Naive B cell (primary cell): ENCODE data around the gene RSPH10B2. TPM values are rescaled to one million over a fixed set of nuclear protein-coding genes. Genes with fewer than 3 reads are reported as not detected.
"Not testable (repeated sequence)": the region's sequence is repeated elsewhere in the genome, so short reads cannot be mapped to it uniquely, and the experiment has no call there.

Experiments used
- ATAC-seq, 2 donors: fragments of 150-1000 bp; cut with Tn5 transposase; 2 replicates each; pipeline ENCODE4 v1.10.0; 2021; ENCODE audit warnings: low read depth in 2 of 2, mild to moderate bottlenecking in 2 of 2, moderate library complexity in 2 of 2
- DNase-seq: peaks from one replicate; pipeline ENCODE4 v3.0.0; 2022
- H3K27ac Mint-ChIP-seq, 6 donors: one replicate each; pipeline ENCODE4 v1.8.0; 2020 to 2022; ENCODE audit warnings: mild to moderate bottlenecking in 6 of 6, mixed read lengths in 6 of 6, moderate library complexity in 5 of 6, inconsistent platforms in 2 of 6
- H3K27me3 Mint-ChIP-seq, 3 donors: one replicate each; pipeline ENCODE4 v1.8.0; 2021 to 2022; ENCODE audit warnings: mixed read lengths in 3 of 3, mild to moderate bottlenecking in 1 of 3
- H3K36me3 Mint-ChIP-seq, 2 donors: one replicate each; pipeline ENCODE4 v1.8.0; 2020 to 2022; ENCODE audit warnings: mixed read lengths in 2 of 2, inconsistent platforms in 1 of 2, mild to moderate bottlenecking in 1 of 2
- H3K4me1 Mint-ChIP-seq, 3 donors: one replicate each; pipeline ENCODE4 v1.8.0; 2020 to 2022; ENCODE audit warnings: mixed read lengths in 3 of 3, inconsistent platforms in 1 of 3, mild to moderate bottlenecking in 1 of 3, moderate library complexity in 1 of 3
- H3K4me3 Mint-ChIP-seq, 8 donors: one replicate each; pipeline ENCODE4 v1.8.0; 2020 to 2022; ENCODE audit warnings: mild to moderate bottlenecking in 8 of 8, mixed read lengths in 8 of 8, moderate library complexity in 8 of 8, inconsistent platforms in 2 of 8
- H3K9me3 Mint-ChIP-seq, 7 donors: one replicate each; pipeline ENCODE4 v1.8.0; 2020 to 2022; ENCODE audit warnings: mixed read lengths in 7 of 7, mild to moderate bottlenecking in 5 of 7, inconsistent platforms in 2 of 7, moderate library complexity in 1 of 7
- polyA plus RNA-seq, 6 donors: library from polyadenylated mRNA; unstranded; fragments of 300-500 nt; fragmentation: Illumina TruSeq; gene quantifications; one replicate each; pipeline ENCODE4 v1.2.3, GENCODE V29; 2021; ENCODE audit warnings: low read depth in 6 of 6

Gene RSPH10B2
- polyA plus RNA-seq, result under 1 TPM in 1 of 6 donors, not detected in 5; 0.08 TPM

DNA sequence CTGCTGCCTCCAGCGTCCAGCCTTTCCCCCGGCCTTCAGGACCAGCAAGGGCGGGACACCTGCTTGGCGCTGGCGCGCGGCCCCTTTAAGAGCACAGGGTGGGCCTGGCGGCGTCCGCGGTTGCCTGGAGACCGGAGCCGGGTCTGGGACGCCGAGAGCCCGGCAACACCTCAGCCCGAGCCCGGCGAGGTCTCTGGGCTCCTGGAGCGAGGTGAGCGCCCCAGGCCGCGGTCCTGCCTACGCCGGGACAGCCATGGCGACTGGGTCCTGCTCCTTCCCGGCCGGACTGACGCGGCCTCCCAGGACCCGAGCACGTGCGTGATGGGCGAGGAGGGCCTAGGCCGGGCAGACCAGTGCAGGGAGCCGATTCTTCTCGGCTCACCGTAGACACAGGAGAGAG, at the start of gene RSPH10B2:
Gene RSPH10B2, plus strand, starts transcription at position 140 of the 400 bp plus-strand sequence. CDS start 3,575 bp downstream, outside the sequence.
- not testable (repeated sequence) for H3K27me3 Mint-ChIP-seq, H3K4me1 Mint-ChIP-seq, DNase-seq, H3K36me3 Mint-ChIP-seq, H3K4me3 Mint-ChIP-seq, H3K27ac Mint-ChIP-seq, H3K9me3 Mint-ChIP-seq, ATAC-seq

- DNase-seq, result no peak
- H3K4me3 Mint-ChIP-seq, result peak overlapping the region; percentile 88 to 96 (median 92)
Observed at GRCh38 chr7:6705959-6706665, 47.8 kb upstream of the RSPH10B2 start.

GRCh38 chr7:6706666-6707407, 47.1 kb upstream of the RSPH10B2 start, which contains the start of gene ZNF12:
Gene ZNF12, minus strand, starts transcription at chr7:6706947. Its CDS starts 1,774 bp downstream, at chr7:6705173.
- Mint-ChIP-seq H3K36me3 (peaks cover 13 to 22% of the 10 kb centered on the region in 2 donors), H3K4me1 (peaks cover 36 to 47% (median 47%) of the 10 kb centered on the region in 3 donors), H3K9me3 (peaks cover 0 to 4% (median 0%) of the 10 kb centered on the region in 7 donors), H3K27me3 (peaks cover 0 to 10% (median 0%) of the 10 kb centered on the region in 3 donors), H3K27ac (peak within 1 kb of the TSS; percentile 81 to 95 (median 92)), H3K4me3 (peak within 1 kb of the TSS; percentile 88 to 96 (median 94))
- ATAC-seq, result peak; percentile 88 to 92
- DNase-seq, result peak; percentile 92

More at GRCh38 chr7:6705959-6706665, 47.8 kb upstream of the RSPH10B2 start:
- peak overlapping the region; percentile 69 to 92 (median 90) for H3K27ac Mint-ChIP-seq
- H3K9me3 Mint-ChIP-seq, result peaks cover 0 to 4% (median 0%) of the 10 kb centered on the region in 7 donors
- ATAC-seq, result peak; percentile 19 to 20
- peaks cover 15 to 29% of the 10 kb centered on the region in 2 donors for H3K36me3 Mint-ChIP-seq
- peaks cover 43 to 55% (median 54%) of the 10 kb centered on the region in 3 donors for H3K4me1 Mint-ChIP-seq
- H3K27me3 Mint-ChIP-seq, result peaks cover 0 to 6% (median 0%) of the 10 kb centered on the region in 3 donors

GRCh38 chr7:6708304-6708703, 45.6 kb upstream of the RSPH10B2 start:
- Mint-ChIP-seq H3K27me3 (peaks cover 0 to 10% (median 0%) of the 10 kb centered on the region in 3 donors), H3K4me1 (peaks cover 23 to 36% (median 32%) of the 10 kb centered on the region in 3 donors), H3K27ac (no peak overlapping the region)

GRCh38 chr7:6709808-6710207, 44.1 kb upstream of the RSPH10B2 start:
- no peak for DNase-seq
- Mint-ChIP-seq H3K27ac (no peak overlapping the region), H3K4me3 (no peak overlapping the region), H3K9me3 (no peaks in the 10 kb centered on the region), H3K36me3 (peaks cover 0 to 3% of the 10 kb centered on the region in 2 donors), H3K27me3 (peaks cover 0 to 10% (median 0%) of the 10 kb centered on the region in 3 donors), H3K4me1 (peaks cover 21 to 32% (median 28%) of the 10 kb centered on the region in 3 donors)
- ATAC-seq, result no peak

More at GRCh38 chr7:6708304-6708703, 45.6 kb upstream of the RSPH10B2 start:
- no peak for ATAC-seq
- no peak for DNase-seq
- Mint-ChIP-seq H3K4me3 (peak overlapping the region in 7 of 8 donors; percentile 67 to 96 (median 78)), H3K9me3 (no peaks in the 10 kb centered on the region), H3K36me3 (peaks cover 7 to 11% of the 10 kb centered on the region in 2 donors)

DNA sequence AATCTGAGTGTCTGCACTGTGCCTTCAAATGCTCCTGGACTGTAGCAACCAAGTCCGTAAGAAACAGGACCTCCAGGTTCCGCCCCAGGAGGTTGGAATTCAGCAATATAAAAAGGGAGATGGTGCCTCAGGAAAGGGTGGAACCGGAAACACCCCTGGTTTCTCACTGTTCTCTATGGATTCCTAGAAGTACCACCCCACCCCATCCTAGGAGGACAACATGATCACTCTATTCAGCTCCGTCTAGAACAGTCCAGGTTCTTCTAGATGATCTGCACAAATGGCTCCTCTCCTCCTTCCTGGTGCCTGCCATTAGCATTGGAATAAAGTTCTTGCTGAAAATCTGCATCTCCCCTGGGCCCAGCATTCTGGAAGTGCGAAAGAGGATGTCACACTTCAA, 39.5 kb upstream of the RSPH10B2 start:
- Mint-ChIP-seq H3K4me3 (no peak overlapping the region), H3K27me3 (peaks cover 12 to 32% (median 22%) of the 10 kb centered on the region in 3 donors), H3K4me1 (peaks cover 8 to 17% (median 15%) of the 10 kb centered on the region in 3 donors), H3K36me3 (no peaks in the 10 kb centered on the region), H3K9me3 (no peaks in the 10 kb centered on the region), H3K27ac (no peak overlapping the region)
- DNase-seq (no peak), ATAC-seq (no peak)

GRCh38 chr7:6715898-6716297, 38.0 kb upstream of the RSPH10B2 start:
- not testable (repeated sequence) for H3K27ac Mint-ChIP-seq, H3K36me3 Mint-ChIP-seq, ATAC-seq, DNase-seq, H3K9me3 Mint-ChIP-seq, H3K4me3 Mint-ChIP-seq
- H3K4me1 Mint-ChIP-seq, result peaks cover 8 to 17% (median 15%) of the 10 kb centered on the region in 3 donors
- H3K27me3 Mint-ChIP-seq, result peaks cover 12 to 27% (median 22%) of the 10 kb centered on the region in 3 donors

DNA sequence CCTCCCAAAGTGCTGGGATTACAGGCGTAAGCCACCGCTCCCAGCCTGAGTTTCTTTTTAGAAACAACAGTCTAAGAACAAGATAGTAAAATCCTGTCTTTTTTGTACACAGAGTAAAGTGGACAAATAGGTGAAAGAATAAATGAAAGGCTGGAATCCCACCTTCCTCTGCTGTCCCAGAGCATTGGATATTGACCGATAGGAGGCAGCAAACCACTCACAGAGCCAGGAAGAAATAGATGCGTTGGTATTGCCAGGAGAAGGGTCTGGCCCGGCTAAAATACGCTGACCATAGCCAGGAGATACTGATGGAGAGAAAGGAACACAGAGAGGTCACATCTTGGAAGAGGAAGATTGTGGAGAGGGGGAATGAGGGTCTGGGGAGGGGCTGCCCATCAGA, 35.8 kb upstream of the RSPH10B2 start:
- no peaks in the 10 kb centered on the region for H3K9me3 Mint-ChIP-seq
- no peak overlapping the region for H3K4me3 Mint-ChIP-seq
- H3K4me1 Mint-ChIP-seq, result peaks cover 8 to 19% (median 15%) of the 10 kb centered on the region in 3 donors
- H3K27ac Mint-ChIP-seq, result peak overlapping the region in 2 of 6 donors; percentile 22 to 61
- ATAC-seq (no peak), DNase-seq (no peak)
- H3K36me3 Mint-ChIP-seq, result no peaks in the 10 kb centered on the region
- peaks cover 12 to 22% (median 22%) of the 10 kb centered on the region in 3 donors for H3K27me3 Mint-ChIP-seq

DNA sequence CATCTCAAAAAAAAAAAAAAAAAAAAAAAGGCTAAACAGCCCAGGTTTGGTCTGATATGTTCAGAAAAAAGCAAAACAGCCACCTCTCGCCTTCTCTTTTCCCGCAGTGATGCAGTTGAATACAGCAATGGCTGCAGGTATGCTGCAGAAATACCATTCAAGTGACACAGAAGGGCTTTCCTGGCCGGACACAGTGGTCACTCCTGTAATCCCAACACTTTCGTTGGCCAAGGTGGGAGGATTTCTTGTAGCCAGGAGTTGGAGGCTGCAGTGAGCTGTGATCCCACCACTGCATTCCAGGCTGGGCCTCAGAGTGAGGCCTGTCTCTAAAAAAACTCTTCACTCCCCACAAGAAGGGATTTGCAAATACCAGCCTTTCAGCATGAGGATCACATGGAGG, 29.6 kb upstream of the RSPH10B2 start:
- not testable (repeated sequence) for H3K27ac Mint-ChIP-seq

DNA sequence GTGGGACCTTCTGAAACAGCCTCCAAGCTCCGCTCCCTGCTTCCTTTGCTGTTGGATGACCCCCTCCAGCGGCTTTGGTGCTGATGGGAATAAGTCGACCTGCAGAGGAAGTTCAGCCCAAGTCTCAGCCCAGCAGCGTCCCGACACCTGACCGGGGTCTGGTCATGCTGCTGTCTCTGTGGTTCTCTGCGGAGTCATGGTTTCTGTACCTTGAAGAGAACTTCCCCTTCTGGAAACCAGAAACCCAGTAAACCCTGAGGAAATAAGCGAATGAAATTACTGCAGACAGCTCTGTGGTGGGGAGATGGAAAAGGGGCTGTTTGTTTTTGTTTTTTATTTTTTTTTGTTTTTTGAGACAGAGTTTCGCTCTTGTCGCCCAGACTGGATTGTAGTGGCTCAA, 28.9 kb upstream of the RSPH10B2 start:
- H3K4me3 Mint-ChIP-seq, result peak overlapping the region in 7 of 8 donors; percentile 28 to 77 (median 45)

More for the DNA sequence above, 29.6 kb upstream of the RSPH10B2 start:
- H3K9me3 Mint-ChIP-seq, H3K36me3 Mint-ChIP-seq, DNase-seq, ATAC-seq, H3K27me3 Mint-ChIP-seq: not testable (repeated sequence)
- Mint-ChIP-seq H3K4me1 (peaks cover 11 to 45% (median 22%) of the 10 kb centered on the region in 3 donors), H3K4me3 (peak overlapping the region in 2 of 8 donors; percentile 28 to 73)

DNA sequence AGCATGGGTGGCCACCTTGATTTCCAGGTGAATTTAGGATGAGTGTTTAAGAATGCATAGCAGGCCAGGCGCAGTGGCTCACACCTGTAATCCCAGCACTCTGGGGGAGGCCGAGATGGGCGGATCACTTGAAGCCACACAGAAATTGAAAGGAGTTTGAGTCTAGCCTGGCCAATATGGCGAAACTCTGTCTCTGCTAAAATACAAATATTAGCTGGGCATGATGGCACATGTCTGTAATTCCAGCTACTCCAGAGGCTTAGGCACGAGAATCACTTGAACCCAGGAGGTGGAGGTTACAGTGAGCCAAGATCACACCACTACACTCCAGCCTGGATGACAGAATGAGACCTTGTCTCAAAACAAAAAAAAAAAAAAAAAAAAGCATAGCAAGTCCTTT, 27.6 kb upstream of the RSPH10B2 start:
- Mint-ChIP-seq H3K4me1 (peaks cover 18 to 58% (median 39%) of the 10 kb centered on the region in 3 donors), H3K27ac (peak overlapping the region in 2 of 6 donors; percentile 12 to 29), H3K4me3 (peak overlapping the region in 2 of 8 donors; percentile 15 to 73)
- not testable (repeated sequence) for H3K9me3 Mint-ChIP-seq, DNase-seq, ATAC-seq, H3K27me3 Mint-ChIP-seq, H3K36me3 Mint-ChIP-seq

More for the DNA sequence above, 28.9 kb upstream of the RSPH10B2 start:
- H3K36me3 Mint-ChIP-seq, result no peaks in the 10 kb centered on the region
- H3K4me1 Mint-ChIP-seq, result peaks cover 12 to 47% (median 27%) of the 10 kb centered on the region in 3 donors
- H3K9me3 Mint-ChIP-seq, result peaks cover 0 to 2% (median 0%) of the 10 kb centered on the region in 7 donors
- peak overlapping the region; percentile 25 to 92 (median 72) for H3K27ac Mint-ChIP-seq
- DNase-seq, result peak; percentile 77
- H3K27me3 Mint-ChIP-seq, result no peaks in the 10 kb centered on the region
- peak; percentile 77 for ATAC-seq

GRCh38 chr7:6727663-6728062, 26.2 kb upstream of the RSPH10B2 start:
- H3K36me3 Mint-ChIP-seq, result no peaks in the 10 kb centered on the region
- H3K27ac Mint-ChIP-seq, result no peak overlapping the region
- H3K9me3 Mint-ChIP-seq, result peaks cover 0 to 2% (median 0%) of the 10 kb centered on the region in 7 donors
- ATAC-seq, result no peak
- peak overlapping the region in 4 of 8 donors; percentile 19 to 92 (median 77) for H3K4me3 Mint-ChIP-seq
- no peak for DNase-seq
- no peaks in the 10 kb centered on the region for H3K27me3 Mint-ChIP-seq
- H3K4me1 Mint-ChIP-seq, result peaks cover 18 to 57% (median 43%) of the 10 kb centered on the region in 3 donors
